ENCODE measurements around the gene GPC3.

DNA sequence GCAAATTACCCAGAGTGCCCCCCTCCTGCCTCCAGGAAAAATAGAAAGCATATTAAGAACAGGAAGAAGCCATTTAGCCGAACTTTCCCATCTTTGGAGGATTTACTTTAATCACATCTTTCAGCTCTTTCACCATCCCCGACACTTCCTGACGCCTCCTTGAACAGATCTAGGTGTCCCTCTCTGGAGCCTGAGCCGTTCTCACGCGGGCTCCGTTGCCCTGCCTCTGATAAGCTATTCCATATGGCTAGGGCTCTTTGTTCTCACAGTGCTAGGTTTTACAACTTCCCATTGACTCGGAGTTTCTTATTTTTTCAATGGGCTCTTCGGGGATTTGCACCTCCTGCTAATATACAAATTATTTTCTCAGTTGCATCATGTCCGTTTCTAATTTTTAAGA is 488.0 kb downstream of the GPC3 start:
- TF ChIP-seq POLR2AphosphoS5 (IDR thresholded peaks at IDR 0.05) (no peak), POLR2A (IDR thresholded peaks at IDR 0.05; ENCODE audit: low read depth) (no peak)

Data from esophagus muscularis mucosa (tissue), 2 donors.